HEK293 (cell line): Measurements from ENCODE around the gene NAALAD2.

Source experiments
- CTCF ChIA-PET: fragments of 350-600 bp; formaldehyde crosslinking; extraction: SDS; loops from one replicate; lab custom pipeline; 2021; ENCODE audit warnings: antibody characterized with exemption; lab: Yijun Ruan, JAX
- POLR2A ChIA-PET: fragments of 300-600 bp; formaldehyde crosslinking; extraction: SDS; loops from one replicate; lab custom pipeline; 2020; ENCODE audit warnings: antibody characterized with exemption, inconsistent platforms; lab: Yijun Ruan, JAX
- H3K27ac ChIP-seq: fragments of 200-500 bp; sonication (Bioruptor generic); 2 replicates; pipeline ENCODE4 v1.5.1; 2014; ENCODE audit warnings: low read depth, low read length, control low read depth, inconsistent platforms; ENCODE audit errors: extremely low read depth
- H3K36me3 ChIP-seq, 2 experiments: fragments of 200-500 bp in 1 of 2; sonication (Bioruptor generic) in 1 of 2; 1 replicate in 1 of 2; 2 replicates in 1 of 2; pipeline ENCODE4 v1.5.1; 2014 to 2017; ENCODE audit warnings: inconsistent platforms in 2 of 2, low read length in 2 of 2; ENCODE audit not compliant: control insufficient read depth in 2 of 2, insufficient read depth in 1 of 2
- H3K4me1 ChIP-seq: fragments of 200-500 bp; sonication (Bioruptor generic); 2 replicates; pipeline ENCODE4 v1.5.1; 2014; ENCODE audit warnings: mild to moderate bottlenecking, low read length, inconsistent platforms; ENCODE audit not compliant: control insufficient read depth, insufficient read depth
- H3K4me3 ChIP-seq: 2 replicates; pipeline ENCODE4 v1.5.1; 2011; ENCODE audit warnings: low read depth, mild to moderate bottlenecking, control low read depth, low read length, moderate library complexity
- H3K9me3 ChIP-seq: fragments of 200-500 bp; sonication (Bioruptor generic); 2 replicates; pipeline ENCODE4 v1.5.1; 2014; ENCODE audit warnings: low read depth, low read length, inconsistent platforms; ENCODE audit not compliant: control insufficient read depth, insufficient read depth
- HIC1 ChIP-seq: fragments of 450-650 bp; formaldehyde crosslinking; IDR thresholded peaks from 2 replicates; pipeline ENCODE4 v1.5.1; 2016; ENCODE audit warnings: missing biosample characterization, missing genetic modification characterization
- KLF9 ChIP-seq: fragments of 450-650 bp; formaldehyde crosslinking; IDR thresholded peaks from 2 replicates; pipeline ENCODE4 v1.5.1; 2016; ENCODE audit warnings: missing biosample characterization, missing genetic modification characterization, low read depth
- PRDM1 ChIP-seq: fragments of 450-650 bp; formaldehyde crosslinking; IDR thresholded peaks from 2 replicates; pipeline ENCODE4; 2016; ENCODE audit warnings: missing biosample characterization, missing genetic modification characterization
- ZBTB26 ChIP-seq: fragments of 450-650 bp; formaldehyde crosslinking; optimal IDR thresholded peaks from 2 replicates; pipeline ENCODE3; 2016; ENCODE audit warnings: missing biosample characterization, mild to moderate bottlenecking, missing genetic modification characterization
- ZFHX2 ChIP-seq: fragments of 450-650 bp; formaldehyde crosslinking; conservative IDR thresholded peaks from 2 replicates; pipeline ENCODE4 v1.5.1; 2016; ENCODE audit warnings: missing biosample characterization, missing genetic modification characterization
- ZNF23 ChIP-seq: fragments of 450-650 bp; formaldehyde crosslinking; IDR thresholded peaks from 2 replicates; pipeline ENCODE4 v1.5.1; 2016; ENCODE audit warnings: missing biosample characterization, missing genetic modification characterization, borderline replicate concordance
- ZNF248 ChIP-seq: fragments of 450-650 bp; formaldehyde crosslinking; IDR thresholded peaks from 2 replicates; pipeline ENCODE4 v1.5.1; 2017; ENCODE audit warnings: missing biosample characterization, missing genetic modification characterization
- ZNF366 ChIP-seq: fragments of 450-650 bp; formaldehyde crosslinking; conservative IDR thresholded peaks from 2 replicates; pipeline ENCODE4 v1.5.1; 2016; ENCODE audit warnings: missing biosample characterization, missing genetic modification characterization
- ZNF600 ChIP-seq: fragments of 450-650 bp; formaldehyde crosslinking; IDR thresholded peaks from 2 replicates; pipeline ENCODE4 v1.5.1; 2016; ENCODE audit warnings: missing biosample characterization, missing genetic modification characterization
- ZNF704 ChIP-seq: fragments of 450-650 bp; formaldehyde crosslinking; IDR thresholded peaks from 2 replicates; pipeline ENCODE4 v1.5.1; 2016; ENCODE audit warnings: missing biosample characterization, missing genetic modification characterization
- ZSCAN18 ChIP-seq: fragments of 450-650 bp; formaldehyde crosslinking; IDR thresholded peaks from 2 replicates; pipeline ENCODE4 v1.5.1; 2016; ENCODE audit warnings: missing biosample characterization, missing genetic modification characterization

The NAALAD2 gene

GRCh38 chr11:90219438-90219837 is 85.0 kb downstream of the NAALAD2 start:
- Histone ChIP-seq H3K4me1 (no peaks in the 10 kb centered on the region), H3K4me3 (no peak overlapping the region), H3K36me3 (peaks cover 8 to 15% of the 10 kb centered on the region in 2 experiments; a peak in 2 of 3 replicates), H3K9me3 (no peaks in the 10 kb centered on the region), H3K27ac (no peak overlapping the region)
- ChIA-PET CTCF (interaction anchor here (1.1 to 3.7 kb wide), 2 partner anchors 13 to 15 kb away, joined by 3 to 26 read pairs; no protein-coding TSS in a partner anchor), POLR2A (interaction anchor here (0.7 to 1.2 kb wide), 2 partner anchors 10 to 32 kb away, joined by 3 read pairs; no protein-coding TSS in a partner anchor)
- TF ChIP-seq ZFHX2 (tag by site-specific recombination), result no peak
- TF ChIP-seq ZNF23, result no peak
- no peak for TF ChIP-seq ZBTB26 (tag by site-specific recombination)
- TF ChIP-seq ZNF248 (tag by site-specific recombination), result no peak
- no peak for TF ChIP-seq KLF9 (tag by site-specific recombination)

- ChIA-PET CTCF (interaction anchor here (3.7 kb wide), 1 partner anchor 16 kb away, joined by 26 read pairs; no protein-coding TSS in a partner anchor), POLR2A (interaction anchor here (1.2 kb wide), 1 partner anchor 9 kb away, joined by 3 read pairs; no protein-coding TSS in a partner anchor)
- peak overlapping the region; percentile 92 for H3K4me3 ChIP-seq
These were observed 85.9 kb downstream of the NAALAD2 start for GRCh38 chr11:90220391-90220790.

GRCh38 chr11:90221803-90222458 is 87.5 kb downstream of the NAALAD2 start:
- Histone ChIP-seq H3K4me3 (peak overlapping the region; percentile 92), H3K27ac (peak overlapping the region; percentile 62; the same call in 1 of the 2 replicates), H3K4me1 (no peaks in the 10 kb centered on the region), H3K9me3 (no peaks in the 10 kb centered on the region), H3K36me3 (no peaks in the 10 kb centered on the region)
- CTCF ChIA-PET, result interaction anchor here (0.9 to 3.7 kb wide), 2 partner anchors 17 to 23 kb away, joined by 3 to 26 read pairs; no protein-coding TSS in a partner anchor
- TF ChIP-seq HIC1 (tag by site-specific recombination), result no peak
- 0 out of 2 replicates have a peak, but pooled peaks have one; percentile 31 for TF ChIP-seq PRDM1
- POLR2A ChIA-PET, result interaction anchor here (0.7 kb wide), 1 partner anchor 166 kb away, joined by 3 read pairs; no protein-coding TSS in a partner anchor

More at GRCh38 chr11:90220391-90220790, 85.9 kb downstream of the NAALAD2 start:
- H3K4me1 ChIP-seq, result no peaks in the 10 kb centered on the region
- peaks cover 8% of the 10 kb centered on the region in 2 experiments; a peak in 2 of 3 replicates for H3K36me3 ChIP-seq
- no peaks in the 10 kb centered on the region for H3K9me3 ChIP-seq
- no peak overlapping the region for H3K27ac ChIP-seq
- TF ChIP-seq ZNF600 (tag by site-specific recombination), result no peak
- 0 out of 2 replicates have a peak, but pooled peaks have one; percentile 13 for TF ChIP-seq ZNF366 (tag by site-specific recombination)
- no peak for TF ChIP-seq ZNF704
- TF ChIP-seq ZSCAN18 (tag by site-specific recombination), result no peak
